ENCODE results near the gene IL34.

IL34 gene

GRCh38 chr16:70677499-70678120 lies 31.3 kb downstream of the IL34 start:
- no peak overlapping the region for H3K27ac ChIP-seq
- H3K27me3 ChIP-seq (ENCODE audit: control insufficient read depth, insufficient read depth, low read length): no peaks in the 10 kb centered on the region
- peaks cover under 1% of the 10 kb centered on the region for H3K79me2 ChIP-seq
- H3K4me2 ChIP-seq (ENCODE audit: low read length): no peak overlapping the region
- no peak for TF ChIP-seq CTCF (IDR thresholded peaks at IDR 0.05)
- no peak overlapping the region for H3K4me3 ChIP-seq (ENCODE audit: low read depth, low read length)
- no peaks in the 10 kb centered on the region for H3K36me3 ChIP-seq (ENCODE audit: control insufficient read depth, insufficient read depth, low read length)
- no peaks in the 10 kb centered on the region for H3K9me3 ChIP-seq (ENCODE audit: control insufficient read depth, low read length)
- no peak overlapping the region for H3K9ac ChIP-seq
- H2AFZ ChIP-seq: no peak overlapping the region
- no peaks in the 10 kb centered on the region for H3K4me1 ChIP-seq

GRCh38 chr16:70678121-70678897 lies 31.9 kb downstream of the IL34 start:
- H3K9ac ChIP-seq: no peak overlapping the region
- H3K27ac ChIP-seq: no peak overlapping the region
- no peak overlapping the region for H3K4me3 ChIP-seq (ENCODE audit: low read depth, low read length)
- H2AFZ ChIP-seq: no peak overlapping the region
- H3K4me1 ChIP-seq: peaks cover 2% of the 10 kb centered on the region
- peaks cover 3% of the 10 kb centered on the region for H3K79me2 ChIP-seq
- H3K9me3 ChIP-seq (ENCODE audit: control insufficient read depth, low read length): no peaks in the 10 kb centered on the region
- TF ChIP-seq CTCF (IDR thresholded peaks at IDR 0.05): no peak
- H3K4me2 ChIP-seq (ENCODE audit: low read length): no peak overlapping the region
- no peaks in the 10 kb centered on the region for H3K27me3 ChIP-seq (ENCODE audit: control insufficient read depth, insufficient read depth, low read length)
- no peaks in the 10 kb centered on the region for H3K36me3 ChIP-seq (ENCODE audit: control insufficient read depth, insufficient read depth, low read length)

GRCh38 chr16:70678898-70679670 lies 32.7 kb downstream of the IL34 start:
- Histone ChIP-seq H3K4me3 (ENCODE audit: low read depth, low read length) (no peak overlapping the region), H3K27me3 (ENCODE audit: control insufficient read depth, insufficient read depth, low read length) (no peaks in the 10 kb centered on the region), H3K9me3 (ENCODE audit: control insufficient read depth, low read length) (no peaks in the 10 kb centered on the region), H3K27ac (no peak overlapping the region), H2AFZ (no peak overlapping the region), H3K79me2 (peaks cover 5% of the 10 kb centered on the region), H3K4me2 (ENCODE audit: low read length) (no peak overlapping the region), H3K9ac (no peak overlapping the region), H3K36me3 (ENCODE audit: control insufficient read depth, insufficient read depth, low read length) (no peaks in the 10 kb centered on the region), H3K4me1 (peaks cover 2% of the 10 kb centered on the region)
- no peak for TF ChIP-seq CTCF (IDR thresholded peaks at IDR 0.05)

DNA sequence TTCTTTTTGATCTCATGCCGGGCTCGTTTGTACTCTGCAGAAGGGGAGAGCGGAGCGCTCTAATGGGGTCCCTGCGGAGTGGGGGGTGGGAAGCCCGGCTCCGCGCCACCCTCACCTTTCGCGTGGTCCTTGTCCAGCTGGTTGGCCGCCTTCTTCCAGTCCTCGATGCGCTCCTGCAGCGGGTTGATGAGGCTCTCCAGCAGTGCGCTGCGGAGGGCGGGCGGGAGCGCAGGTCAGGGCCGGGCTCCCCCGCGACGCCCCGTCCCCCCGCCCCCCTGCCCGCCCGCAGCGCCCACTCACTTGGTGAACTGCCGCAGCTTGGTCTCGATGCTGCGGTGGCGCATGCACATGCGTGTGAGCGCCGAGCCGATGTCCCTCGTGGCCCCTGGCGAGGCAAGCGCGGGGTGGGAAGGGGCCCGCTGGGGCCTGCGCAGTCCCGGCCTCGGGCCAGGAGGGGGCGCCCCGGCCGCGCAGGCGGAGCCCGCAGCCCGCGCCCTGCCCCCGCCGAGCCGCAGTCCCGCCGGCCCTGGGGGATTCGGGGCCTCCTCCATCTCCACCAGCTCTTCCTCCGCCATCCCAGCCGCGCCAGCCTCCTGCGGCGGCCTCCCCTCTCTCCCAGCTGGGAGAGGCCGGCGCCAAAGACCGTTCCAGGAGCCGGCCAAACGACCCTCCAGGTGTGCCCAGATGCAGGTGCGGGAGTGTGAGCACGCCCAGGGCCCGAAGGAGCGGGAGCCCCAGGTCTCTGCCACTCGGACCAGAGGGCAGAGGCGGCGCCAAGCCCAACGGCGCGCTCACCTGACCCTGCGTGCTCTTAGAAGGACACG lies 33.5 kb downstream of the IL34 start:
- Histone ChIP-seq H3K27ac (no peak overlapping the region), H3K9ac (no peak overlapping the region), H3K4me3 (ENCODE audit: low read depth, low read length) (no peak overlapping the region), H3K4me2 (ENCODE audit: low read length) (no peak overlapping the region), H3K9me3 (ENCODE audit: control insufficient read depth, low read length) (no peaks in the 10 kb centered on the region), H3K79me2 (peaks cover 11% of the 10 kb centered on the region), H3K36me3 (ENCODE audit: control insufficient read depth, insufficient read depth, low read length) (no peaks in the 10 kb centered on the region), H2AFZ (no peak overlapping the region), H3K4me1 (peaks cover 7% of the 10 kb centered on the region), H3K27me3 (ENCODE audit: control insufficient read depth, insufficient read depth, low read length) (no peaks in the 10 kb centered on the region)
- TF ChIP-seq CTCF (IDR thresholded peaks at IDR 0.05): no peak

Data from parathyroid adenoma (tissue), 2 donors.